ENCODE data around the gene OR8B8. TPM values are rescaled to one million over a fixed set of nuclear protein-coding genes. Genes with fewer than 3 reads are reported as not detected.

Gene OR8B8
- total and polyA plus RNA-seq, 2 donors (not counting 3 experiments of a cell fraction or from before 2014, with no cell fraction given): not detected

DNA sequence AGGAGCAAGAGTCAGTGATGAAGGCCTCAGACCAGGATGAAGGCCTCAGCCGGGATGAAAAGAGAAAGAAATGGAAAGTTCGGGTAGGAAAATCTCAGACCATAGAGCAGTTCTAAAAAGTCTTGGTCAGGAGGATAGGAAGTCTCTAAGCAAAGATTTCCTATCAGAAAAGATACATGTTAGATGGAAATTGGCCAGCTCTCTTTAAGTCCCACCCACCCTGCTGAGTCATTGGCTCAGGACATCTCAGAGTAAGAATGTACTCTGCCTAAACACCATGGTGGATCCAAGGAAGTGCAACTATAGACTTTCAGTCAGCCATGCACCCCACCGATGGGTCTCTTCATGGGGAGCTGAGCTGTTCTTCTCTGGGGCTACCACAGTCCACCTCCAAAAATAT is 51.1 kb downstream of the OR8B8 start:
- Histone ChIP-seq H4K20me1 (replicated peaks; ENCODE audit: control insufficient read depth, extremely low read depth, insufficient read depth, low read length) (no peaks in the 10 kb centered on the region), H3K9me1 (replicated peaks; ENCODE audit: control insufficient read depth, extremely low read depth, insufficient read depth, low read length) (no peaks in the 10 kb centered on the region), H3K4me2 (ENCODE audit: insufficient read depth, low read length) (no peak overlapping the region), H3K27me3 (ENCODE audit: control insufficient read depth in 2 of 2, insufficient read depth in 2 of 2, low read length in 2 of 2) (no peaks in the 10 kb centered on the region), H3K9ac (replicated peaks; ENCODE audit: extremely low read depth, insufficient read depth, low read length) (no peak overlapping the region), H3K9me3 (replicated peaks; ENCODE audit: control insufficient read depth, insufficient read depth, low read length) (no peaks in the 10 kb centered on the region), H3K4me3 (replicated peaks in 1 of 3; ENCODE audit: insufficient read depth in 1 of 3, low read depth in 1 of 3, low read length in 3 of 3) (no peak overlapping the region), H3K4me1 (ENCODE audit: control insufficient read depth, extremely low read depth, insufficient read depth, low read length) (no peaks in the 10 kb centered on the region), H3K79me2 (ENCODE audit: control insufficient read depth, insufficient read depth, low read length) (no peaks in the 10 kb centered on the region), H3K27ac (ENCODE audit: insufficient read depth, low read depth, low read length) (no peak overlapping the region), H2AFZ (ENCODE audit: low read depth, low read length) (no peak overlapping the region), H3K36me3 (ENCODE audit: control insufficient read depth in 2 of 2, extremely low read depth in 1 of 2, insufficient read depth in 2 of 2, low read length in 2 of 2) (no peaks in the 10 kb centered on the region)
- ChIA-PET POLR2A (no interaction called here), CTCF (interaction anchor here (0.6 kb wide), 1 partner anchor 598 kb away, joined by 3 read pairs; no protein-coding TSS in a partner anchor)
- TF ChIP-seq GATA2 (IDR thresholded peaks at IDR 0.05; ENCODE audit: insufficient read depth, insufficient read length, low read depth, low read length) (no peak), POLR2AphosphoS5 (IDR thresholded peaks at IDR 0.05; ENCODE audit: insufficient read depth, low read depth, low read length) (no peak)
- intact Hi-C loops (cut with micrococcal nuclease): no loop called here
- no TSS peak for BruUV-seq (replicated peaks)
- dilution Hi-C loops (cut with MboI; ENCODE audit: extremely low pct_ligation_motif_present, low sequenced_read_pairs): no loop called here
- FAIRE-seq (no peak), DNase-seq (ENCODE audit: low read depth, low spot score) (no peak)

Other genes starting within 250 kb of the OR8B8 start
- gene OR8G1, start 204.6 kb downstream of the OR8B8 start, total RNA-seq: not detected in 2 replicates
- not detected in 2 replicates for gene OR8G1, start 204.6 kb downstream of the OR8B8 start, polyA plus RNA-seq
- gene OR8G5, start 189.3 kb downstream of the OR8B8 start, total RNA-seq: not detected in 2 replicates
- not detected in 2 replicates for gene OR8G5, start 189.3 kb downstream of the OR8B8 start, polyA plus RNA-seq
- not detected in 2 replicates for gene OR8D1, start 131.7 kb downstream of the OR8B8 start, total RNA-seq
- not detected in 2 replicates for gene OR8D1, start 131.7 kb downstream of the OR8B8 start, polyA plus RNA-seq
- gene OR8D2, start 125.5 kb downstream of the OR8B8 start, total RNA-seq: not detected in 2 replicates
- not detected in 2 replicates for gene OR8D2, start 125.5 kb downstream of the OR8B8 start, polyA plus RNA-seq
- not detected in 2 replicates for gene OR8B2, start 61.2 kb downstream of the OR8B8 start, total RNA-seq
- gene OR8B2, start 61.2 kb downstream of the OR8B8 start, polyA plus RNA-seq: not detected in 2 replicates
- gene OR8B3, start 46.7 kb downstream of the OR8B8 start, total RNA-seq: not detected in 2 replicates
- not detected in 2 replicates for gene OR8B3, start 46.7 kb downstream of the OR8B8 start, polyA plus RNA-seq
- gene OR8B4, start 20.8 kb downstream of the OR8B8 start, total RNA-seq: not detected in 2 replicates
- gene OR8B4, start 20.8 kb downstream of the OR8B8 start, polyA plus RNA-seq: not detected in 2 replicates
- not detected in 2 replicates for gene OR8B12, start 98.0 kb upstream of the OR8B8 start, total RNA-seq
- gene OR8B12, start 98.0 kb upstream of the OR8B8 start, polyA plus RNA-seq: not detected in 2 replicates
- not detected in 2 replicates for gene OR8A1, start 124.3 kb upstream of the OR8B8 start, total RNA-seq
- not detected in 2 replicates for gene OR8A1, start 124.3 kb upstream of the OR8B8 start, polyA plus RNA-seq
- gene PANX3, start 165.7 kb upstream of the OR8B8 start, total RNA-seq: not detected in 2 replicates
- not detected in 2 replicates for gene PANX3, start 165.7 kb upstream of the OR8B8 start, polyA plus RNA-seq
- 29.6 and 34.4 TPM in 2 replicates for gene TBRG1, start 177.2 kb upstream of the OR8B8 start, total RNA-seq
- gene TBRG1, start 177.2 kb upstream of the OR8B8 start, polyA plus RNA-seq: 22.4 and 24.3 TPM in 2 replicates
- 15.1 and 16.9 TPM in 2 replicates for gene SIAE, start 228.0 kb upstream of the OR8B8 start, total RNA-seq
- 22.1 and 23.9 TPM in 2 replicates for gene SIAE, start 228.0 kb upstream of the OR8B8 start, polyA plus RNA-seq
- gene SPA17, start 228.2 kb upstream of the OR8B8 start, total RNA-seq: 4.7 and 6.1 TPM in 2 replicates
- gene SPA17, start 228.2 kb upstream of the OR8B8 start, polyA plus RNA-seq: 2.8 and 3.9 TPM in 2 replicates

All from endothelial cell of umbilical vein (primary cell).